ENCODE data around the gene GABARAPL1.

Gene GABARAPL1

DNA sequence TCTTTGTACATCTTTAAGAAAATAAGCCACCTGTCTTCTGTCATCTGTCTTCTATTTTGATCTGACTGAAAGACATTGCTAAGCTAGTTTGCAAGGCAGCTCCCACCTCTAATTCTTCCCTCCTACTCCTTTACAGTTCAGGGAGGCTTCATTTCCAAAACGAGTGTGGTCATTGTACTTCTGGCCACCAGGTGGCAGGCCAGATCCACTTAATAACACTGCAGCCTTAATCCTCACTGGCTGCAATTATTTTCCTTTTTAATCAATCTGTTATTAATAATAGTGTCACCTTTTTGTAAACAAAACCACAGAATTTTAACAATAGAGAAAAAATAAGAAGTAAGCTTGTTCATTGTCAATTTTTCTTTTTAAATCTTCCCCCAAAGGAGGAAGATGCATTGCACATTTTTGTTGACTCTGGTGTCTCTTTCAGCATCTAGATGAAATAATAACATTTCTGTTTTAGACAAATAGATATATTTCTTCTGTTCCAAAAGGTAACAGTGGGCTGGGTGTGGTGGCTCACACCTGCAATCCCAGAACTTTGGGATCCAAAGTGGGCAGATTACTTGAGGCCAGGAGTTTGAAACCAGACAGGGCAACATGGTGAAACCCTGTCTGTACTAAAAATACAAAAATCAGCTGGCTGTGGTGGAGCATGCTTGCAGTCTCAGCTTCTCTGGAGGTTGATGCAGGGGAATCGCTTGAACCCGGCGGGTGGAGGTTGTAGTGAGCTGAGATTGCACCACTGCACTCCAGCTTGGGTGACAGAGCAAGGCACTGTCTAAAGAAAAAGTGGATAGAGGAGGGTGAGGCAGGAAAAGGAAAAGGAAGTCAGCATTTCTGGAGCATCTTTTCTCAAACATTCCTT lies 23.3 kb downstream of the GABARAPL1 start:
- DNase-seq, result peak; percentile 70

DNA sequence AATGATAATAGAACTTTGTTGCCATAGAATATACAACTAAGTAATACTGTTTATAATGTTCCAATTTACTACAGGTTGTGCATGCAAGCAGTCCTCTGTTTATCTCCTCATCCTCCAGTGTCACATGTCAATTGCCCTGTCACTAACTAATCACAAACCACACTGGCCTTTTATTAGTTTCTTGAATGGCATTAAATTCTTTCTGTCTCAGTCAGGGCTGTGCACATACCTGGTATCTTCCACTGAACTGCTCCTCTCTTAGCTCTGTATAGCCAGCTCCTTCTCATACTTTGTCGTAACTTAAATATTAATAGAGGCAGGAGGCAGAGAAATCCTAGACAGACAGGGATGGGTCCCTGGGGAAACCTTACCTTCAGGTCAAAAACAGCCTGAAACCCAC lies 24.0 kb downstream of the GABARAPL1 start:
- no peak for DNase-seq

DNA sequence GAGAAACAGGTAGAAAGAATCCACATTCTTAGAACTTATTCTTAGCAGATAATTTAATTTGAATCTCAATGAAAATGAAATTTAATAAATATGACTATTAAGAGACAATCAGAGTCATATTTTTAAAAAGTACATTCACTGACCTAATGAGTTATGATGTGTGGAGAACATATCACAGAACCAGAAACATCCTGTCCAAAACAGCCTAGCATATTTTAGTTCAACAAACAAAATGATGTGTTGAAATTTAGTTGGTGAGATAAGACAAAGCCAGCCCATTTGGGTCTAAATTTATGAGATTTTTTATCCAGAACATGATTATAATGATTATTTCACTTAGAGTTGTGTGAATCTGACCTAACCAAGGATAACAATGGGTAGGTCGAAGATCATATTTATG lies 25.8 kb downstream of the GABARAPL1 start:
- no peak for DNase-seq

DNA sequence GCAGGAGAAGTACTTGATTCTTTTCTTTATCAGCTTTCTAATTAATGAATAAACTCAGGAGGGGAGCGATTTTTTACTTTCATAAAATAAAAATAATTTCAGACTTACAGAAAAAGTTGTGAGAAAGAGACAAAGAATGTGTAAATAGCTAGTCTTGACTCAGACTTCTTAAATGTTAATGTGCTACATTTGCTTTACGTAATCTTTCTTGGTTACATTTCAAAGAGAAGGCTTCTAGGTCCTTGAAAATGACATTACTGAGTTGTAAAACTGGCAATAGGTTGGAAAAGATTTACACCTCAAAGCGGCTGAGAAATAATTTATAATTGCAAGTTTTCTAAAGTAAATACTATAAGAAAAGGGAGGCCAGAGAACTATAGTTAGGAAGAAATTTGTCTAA lies 28.6 kb downstream of the GABARAPL1 start:
- no peak for DNase-seq

DNA sequence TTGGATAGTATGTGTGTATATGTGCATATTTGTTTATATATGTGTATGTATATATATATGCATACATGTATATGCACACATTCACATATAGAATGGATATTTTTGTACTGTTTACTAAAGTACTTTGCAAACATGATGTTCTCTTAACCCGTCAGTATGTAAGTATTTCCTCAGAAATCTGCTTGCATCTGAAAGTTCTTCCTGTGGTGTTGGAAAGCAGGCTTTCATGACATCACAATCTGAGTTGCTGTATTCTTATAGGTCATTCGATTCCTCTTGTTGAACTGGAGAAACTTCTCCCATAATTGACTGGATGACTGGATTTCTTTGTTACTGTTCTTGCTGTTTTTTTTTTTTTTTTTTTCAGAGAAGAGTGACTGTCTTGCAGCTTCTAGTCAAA lies 29.1 kb downstream of the GABARAPL1 start:
- no peak for DNase-seq

DNA sequence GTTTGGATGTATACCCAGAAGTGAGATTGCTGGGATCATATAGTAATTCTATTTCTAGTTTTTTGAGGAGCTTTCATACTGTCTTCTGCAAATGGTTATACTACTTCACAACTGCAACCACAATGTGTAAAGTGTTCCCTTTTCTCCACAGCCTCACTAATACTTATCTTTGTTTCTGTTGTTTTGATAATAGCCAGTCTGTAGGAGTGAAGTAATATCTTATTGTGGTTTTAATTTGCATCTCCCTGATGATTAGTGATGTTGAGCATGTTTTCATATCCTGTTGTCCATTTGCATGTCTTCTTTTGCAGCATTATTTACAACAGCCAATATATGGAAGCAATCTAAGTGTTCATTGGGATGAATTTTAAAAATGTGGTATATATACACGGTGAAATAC lies 29.9 kb downstream of the GABARAPL1 start:
- no peak for DNase-seq

DNA sequence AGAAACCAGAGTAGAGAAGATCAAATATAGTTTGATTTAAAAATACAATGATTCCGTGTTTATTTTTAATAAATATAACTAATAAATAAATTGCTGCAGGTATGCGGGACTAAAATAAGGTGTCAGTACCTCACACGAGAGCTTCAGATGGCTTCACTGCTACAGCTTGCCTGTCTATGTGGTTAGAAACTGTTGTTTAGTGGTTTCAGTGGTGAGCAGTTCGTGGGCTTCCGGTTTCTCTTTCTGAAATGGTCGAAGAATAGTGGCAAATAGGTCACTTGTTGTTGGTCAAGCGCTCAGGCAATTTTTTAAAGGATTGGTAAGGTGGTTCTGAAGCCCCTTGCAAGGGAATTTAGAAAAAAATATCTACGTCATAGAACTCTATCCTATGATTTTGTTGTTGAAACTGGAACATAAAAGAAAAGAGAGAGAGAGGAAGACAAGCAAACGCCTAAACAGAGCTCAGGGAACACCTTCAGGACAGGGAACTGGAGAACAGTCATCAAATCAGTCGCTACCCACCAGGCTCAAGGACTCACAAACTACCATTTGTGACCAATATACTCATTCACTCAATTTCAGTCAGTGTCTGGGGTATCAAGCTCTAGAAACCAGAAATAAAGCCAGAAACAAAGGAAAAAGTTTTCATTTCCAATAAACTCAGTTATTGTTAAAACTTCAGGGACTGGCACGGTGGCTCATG lies 31.3 kb downstream of the GABARAPL1 start:
- no peak for DNase-seq

DNA sequence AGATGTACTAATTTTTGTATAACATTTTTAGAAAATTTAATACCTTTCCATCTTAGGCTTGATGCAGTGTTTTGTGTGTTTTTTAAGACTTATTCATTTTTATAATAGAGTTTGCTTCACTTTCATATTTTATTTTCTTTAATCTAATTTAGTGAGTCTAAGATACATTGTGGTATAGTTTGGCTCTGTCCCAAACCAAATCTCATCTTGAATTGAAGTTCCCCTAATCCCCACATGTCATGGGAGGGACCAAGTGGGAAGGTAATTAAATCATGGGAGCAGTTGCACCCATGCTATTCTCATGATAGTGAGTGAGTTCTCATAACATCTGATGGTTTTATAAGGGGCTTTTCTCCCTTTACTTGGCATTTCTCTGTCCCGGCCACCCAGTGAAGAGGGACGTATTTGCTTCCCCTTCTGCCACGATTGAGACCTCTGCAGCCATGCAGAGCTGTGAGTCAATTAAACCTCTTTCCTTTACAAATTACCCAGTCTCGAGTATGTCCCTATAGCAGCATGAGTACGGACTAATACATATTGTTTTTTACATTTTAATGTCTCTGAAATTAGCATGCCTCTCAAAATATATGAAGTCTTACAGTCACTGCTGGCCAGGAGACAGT lies 34.9 kb downstream of the GABARAPL1 start:
- no peak for DNase-seq

DNA sequence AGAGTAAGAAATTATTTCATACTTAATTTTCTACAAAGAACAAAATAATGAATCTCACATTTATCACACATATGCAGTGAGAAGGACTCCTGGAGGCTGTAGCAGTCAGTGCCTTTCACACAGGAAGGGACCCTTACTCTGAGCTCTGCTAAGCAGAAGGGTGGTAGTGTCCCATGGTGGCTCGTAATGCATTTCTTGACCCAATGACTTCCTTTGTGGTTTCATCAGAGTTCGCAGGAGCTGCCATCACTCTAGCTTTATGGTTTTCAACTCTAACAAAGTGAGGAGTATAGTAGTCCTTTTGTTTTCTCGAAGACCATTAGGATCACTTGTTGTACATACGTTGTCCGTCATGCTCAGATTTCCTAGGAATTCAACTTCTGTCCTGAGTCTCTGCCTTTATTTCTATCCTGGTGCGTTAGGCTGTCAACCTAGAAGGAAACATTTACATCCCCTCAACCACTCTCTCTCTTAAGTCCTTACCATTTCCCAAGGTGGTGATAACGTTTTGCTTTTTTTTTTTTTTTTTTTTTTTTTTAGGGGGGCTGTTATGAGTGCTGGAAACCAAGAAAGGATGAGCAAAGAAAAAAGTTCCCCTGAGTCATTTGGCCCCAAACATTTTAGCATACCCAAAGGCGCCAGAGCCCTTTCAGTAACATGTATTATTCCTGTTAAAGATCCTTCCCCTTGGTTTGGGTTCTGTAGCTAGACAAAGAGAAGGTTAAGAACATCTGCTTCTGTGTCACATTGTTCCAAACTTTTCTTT lies 37.2 kb downstream of the GABARAPL1 start:
- no peak for DNase-seq

DNA sequence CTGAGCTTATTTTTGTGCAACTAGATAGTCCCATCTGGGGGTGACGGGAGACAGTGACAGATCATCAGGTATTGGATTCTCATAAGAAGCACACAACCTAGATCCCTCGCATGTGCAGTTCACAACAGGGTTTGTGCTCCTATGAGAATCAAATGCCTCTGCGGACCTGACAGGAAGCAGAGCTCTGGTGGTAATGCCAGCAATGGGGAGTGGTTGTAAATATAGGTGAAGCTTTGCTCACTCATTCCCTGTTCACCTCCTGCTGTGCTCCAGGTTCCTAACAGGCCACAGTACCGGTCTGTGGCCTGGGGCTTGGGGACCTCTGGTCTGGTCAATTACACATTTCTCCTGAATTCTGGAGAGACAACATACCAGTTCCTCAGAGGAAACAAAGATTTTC lies 39.0 kb downstream of the GABARAPL1 start:
- no peak for DNase-seq

DNA sequence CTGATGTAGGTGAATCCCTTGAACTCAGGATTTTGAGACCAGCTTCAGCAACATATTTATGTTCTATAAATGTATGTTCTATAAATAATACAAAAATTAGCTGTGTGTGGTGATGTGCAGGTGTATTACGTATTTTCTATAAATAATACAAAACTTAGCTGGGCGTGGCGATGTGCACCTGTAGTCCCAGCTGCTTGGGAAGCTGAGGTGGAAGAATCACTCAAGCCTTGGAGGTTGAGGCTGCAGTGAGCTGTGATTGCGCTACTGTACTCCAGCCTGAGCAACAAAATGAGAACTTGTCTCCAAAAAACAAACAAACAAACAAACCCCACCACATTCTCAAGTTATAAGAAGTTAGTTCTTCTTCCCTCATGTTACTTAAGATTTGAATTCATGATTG lies 39.5 kb downstream of the GABARAPL1 start:
- no peak for DNase-seq

DNA sequence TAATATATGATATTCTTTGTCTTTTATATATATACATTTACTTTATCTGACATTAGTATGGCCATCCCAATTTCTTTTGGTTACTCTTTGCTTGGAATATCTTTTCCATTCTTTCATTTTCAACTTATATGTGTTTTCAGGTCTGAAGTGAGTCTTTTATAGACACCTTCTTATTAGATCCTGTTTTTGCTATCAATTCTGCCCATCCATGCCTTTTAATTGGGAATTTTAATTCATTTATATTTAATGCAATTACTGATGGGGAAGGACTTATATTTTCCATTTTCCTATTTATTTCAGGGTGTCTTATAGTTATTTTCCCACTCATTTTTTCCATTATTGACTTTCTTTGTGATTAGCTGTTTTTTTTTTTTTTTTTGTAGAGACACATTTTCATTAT lies 43.4 kb downstream of the GABARAPL1 start:
- no peak for DNase-seq

DNA sequence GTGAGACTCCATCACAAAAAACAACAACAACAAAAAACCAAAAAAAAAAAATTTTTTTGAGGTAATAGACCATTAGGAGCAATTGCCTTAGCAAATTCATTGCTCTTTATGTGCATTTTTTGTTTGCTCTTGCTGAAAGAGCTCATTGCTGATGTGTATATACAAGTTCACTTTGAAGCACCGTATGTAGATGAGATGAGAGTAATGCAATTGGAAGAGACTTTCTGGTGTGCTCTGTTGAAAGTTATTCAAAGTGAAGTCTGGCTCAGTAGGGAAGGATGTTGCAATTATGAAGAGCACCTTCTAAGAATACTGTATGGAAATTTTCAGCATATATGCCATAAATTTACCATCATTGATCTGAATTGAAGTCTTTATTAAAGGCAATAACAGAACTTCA lies 48.2 kb downstream of the GABARAPL1 start:
- DNase-seq, result no peak

DNA sequence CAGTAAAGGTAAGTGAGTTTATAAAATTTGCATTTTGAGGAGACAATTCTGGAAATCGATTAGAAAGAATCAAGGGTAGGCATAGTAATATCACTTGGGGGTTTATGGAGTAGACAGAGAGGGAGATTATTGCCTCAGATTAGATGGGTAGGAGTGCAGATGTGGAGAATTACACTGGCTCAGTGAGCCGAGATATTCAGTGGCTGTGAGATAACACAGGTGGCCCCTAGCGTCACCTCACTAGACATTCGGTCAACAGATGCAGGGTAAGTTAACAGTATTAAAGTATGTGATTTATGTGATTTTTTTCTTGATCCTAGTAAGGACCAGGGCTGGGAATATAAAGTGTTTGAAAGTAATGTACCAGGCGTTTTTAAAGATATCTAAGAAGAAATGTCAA lies 55.4 kb downstream of the GABARAPL1 start:
- DNase-seq, result no peak

DNA sequence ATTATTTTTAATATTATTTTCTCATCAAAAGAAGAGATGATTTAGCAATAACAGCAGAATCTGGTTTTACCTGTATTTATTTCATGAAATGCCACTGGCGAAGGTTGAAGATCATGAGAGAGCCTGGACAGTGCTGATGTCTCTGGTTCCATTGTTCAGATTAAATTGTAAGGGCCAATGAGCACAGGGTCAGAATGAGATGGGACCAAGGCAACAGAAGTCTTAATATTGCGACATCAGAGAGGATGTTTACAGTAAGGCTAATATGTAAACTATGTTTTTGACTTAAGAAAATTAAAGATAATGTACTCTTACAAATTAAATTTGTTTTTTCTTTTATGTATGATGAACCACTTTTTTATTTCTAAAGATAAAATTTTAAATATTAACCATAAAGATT lies 59.8 kb downstream of the GABARAPL1 start:
- DNase-seq, result no peak
